ENCODE measurements around the gene PLSCR4.

The PLSCR4 gene

DNA sequence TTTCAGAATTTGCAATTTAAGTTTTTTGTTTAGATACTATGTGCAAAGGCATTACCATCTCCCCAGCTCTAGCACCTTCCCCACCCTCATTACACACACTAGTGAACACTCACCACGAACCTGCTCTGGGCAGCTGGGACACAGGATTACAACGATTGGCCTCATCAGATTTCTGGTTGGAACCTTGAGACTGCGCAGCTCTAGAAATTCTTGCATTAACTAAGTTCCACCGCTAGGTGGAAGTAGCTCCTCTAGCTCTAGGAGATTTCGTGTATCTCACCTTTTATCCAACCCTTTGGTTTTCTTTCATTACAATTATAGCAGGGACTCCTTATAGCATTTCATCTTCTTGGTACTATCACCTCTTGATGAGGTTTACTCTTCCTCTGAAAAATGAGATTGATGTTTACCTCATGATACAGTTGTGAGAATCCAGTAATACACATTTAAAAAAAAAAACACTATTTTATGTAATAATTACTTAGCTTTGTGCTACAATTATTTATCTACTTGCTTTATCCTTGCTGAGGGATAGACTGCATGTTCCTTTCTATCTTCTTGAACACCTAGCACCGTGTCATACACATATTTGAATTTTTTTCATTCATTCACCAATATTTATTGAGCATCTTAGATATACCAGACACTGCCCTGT, 61.3 kb downstream of the PLSCR4 start:
- DNase-seq = no peak

DNA sequence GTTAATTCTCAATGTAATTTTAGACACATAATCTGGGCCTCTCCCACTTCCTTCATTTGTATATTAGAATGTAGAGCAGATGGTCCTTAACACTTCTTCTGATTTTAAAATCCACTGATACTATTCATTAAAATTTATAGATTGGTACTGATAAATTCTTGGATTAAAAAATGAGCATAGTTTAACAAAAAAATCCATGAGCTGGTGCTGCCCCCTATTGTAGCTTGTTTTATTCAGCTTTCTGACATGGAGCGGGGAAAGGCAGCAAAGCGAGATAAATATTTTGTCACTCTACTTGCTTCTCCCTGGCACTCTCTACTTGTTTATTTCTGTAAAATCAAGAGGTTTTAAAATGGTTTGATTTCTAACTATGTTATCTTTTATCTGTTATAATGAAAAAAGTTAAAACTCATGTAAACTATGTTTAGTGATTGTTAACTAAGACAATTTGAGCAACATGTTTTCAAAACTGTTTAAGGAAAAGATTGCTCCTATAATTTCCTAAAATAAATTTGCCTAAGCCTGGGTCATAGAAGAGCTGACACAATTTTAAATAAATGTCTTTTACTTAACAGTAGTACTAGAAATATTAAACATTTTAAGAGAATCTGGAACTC, 63.5 kb downstream of the PLSCR4 start:
- DNase-seq = no peak

DNA sequence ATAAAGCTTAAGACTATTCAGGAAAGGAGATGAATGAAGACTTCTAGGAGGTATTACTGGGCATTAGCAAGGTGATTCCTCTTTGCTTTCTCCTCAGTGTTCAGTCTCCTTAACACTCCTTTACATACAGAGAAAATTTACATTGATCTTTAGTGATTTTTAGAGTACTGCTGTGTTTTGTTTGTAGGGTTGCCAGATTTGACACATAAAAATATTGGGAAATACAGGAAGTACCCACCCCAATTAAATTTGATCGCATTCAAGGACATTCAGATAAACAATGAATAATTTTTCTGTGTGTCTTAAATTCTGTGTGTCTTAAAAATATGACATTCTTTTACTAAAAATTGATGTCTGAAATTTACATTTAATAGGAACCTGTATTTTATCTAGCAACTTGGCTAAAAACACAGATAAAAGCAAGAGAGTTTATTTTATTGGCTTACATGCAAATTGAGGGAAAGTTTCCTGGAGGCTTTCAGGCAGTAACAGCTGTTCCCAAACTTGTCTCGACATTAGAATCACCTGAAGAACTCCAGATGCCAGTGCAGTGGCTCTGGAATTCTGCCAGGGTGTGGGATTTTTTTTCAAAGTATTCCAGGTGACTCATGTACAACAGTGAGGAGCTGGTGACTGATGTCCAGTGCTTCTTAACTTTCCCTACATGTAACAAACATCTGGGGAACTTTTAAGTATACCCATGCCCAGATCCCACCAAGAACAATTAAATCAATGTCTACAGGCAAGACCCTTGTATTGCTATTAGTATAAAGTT, 66.5 kb downstream of the PLSCR4 start:
- no peak for DNase-seq

DNA sequence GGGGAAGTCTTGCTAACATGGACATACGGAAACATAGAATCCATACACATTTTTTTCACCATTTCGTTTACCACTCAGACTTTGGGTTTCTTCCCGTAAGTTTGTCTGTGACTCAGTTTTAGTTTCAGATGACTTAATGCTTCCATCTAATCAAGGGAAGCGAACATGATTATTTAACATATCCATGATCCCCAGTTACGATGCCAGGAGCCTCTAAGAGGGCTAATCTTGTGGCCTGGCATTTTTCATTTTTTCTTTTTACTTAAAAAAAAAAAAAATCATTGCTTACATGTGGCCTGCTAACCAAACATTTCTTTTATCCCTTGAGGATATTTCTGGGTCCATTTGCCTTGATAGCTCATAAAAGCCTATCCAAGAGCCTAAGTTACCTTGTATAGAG, 69.7 kb downstream of the PLSCR4 start:
- no peak for DNase-seq

DNA sequence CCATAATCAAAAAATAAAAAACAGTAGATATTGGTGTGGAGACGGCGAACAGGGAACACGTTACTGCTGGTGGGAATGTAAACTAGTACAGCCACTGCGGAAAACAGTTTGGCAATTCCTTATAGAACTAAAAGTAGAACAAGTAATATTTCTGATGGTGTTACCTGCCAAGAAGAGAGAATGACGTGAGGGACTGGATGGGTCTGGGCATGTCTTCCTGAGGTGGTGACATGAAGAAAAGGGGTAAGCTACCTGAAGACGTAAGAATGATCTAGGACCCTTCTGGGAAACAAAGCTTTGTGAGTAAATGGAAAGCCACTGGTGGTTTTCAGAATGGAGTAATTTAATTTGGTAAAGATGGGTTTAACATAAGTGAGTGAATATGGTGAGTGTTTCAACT, 70.5 kb downstream of the PLSCR4 start:
- DNase-seq = no peak

DNA sequence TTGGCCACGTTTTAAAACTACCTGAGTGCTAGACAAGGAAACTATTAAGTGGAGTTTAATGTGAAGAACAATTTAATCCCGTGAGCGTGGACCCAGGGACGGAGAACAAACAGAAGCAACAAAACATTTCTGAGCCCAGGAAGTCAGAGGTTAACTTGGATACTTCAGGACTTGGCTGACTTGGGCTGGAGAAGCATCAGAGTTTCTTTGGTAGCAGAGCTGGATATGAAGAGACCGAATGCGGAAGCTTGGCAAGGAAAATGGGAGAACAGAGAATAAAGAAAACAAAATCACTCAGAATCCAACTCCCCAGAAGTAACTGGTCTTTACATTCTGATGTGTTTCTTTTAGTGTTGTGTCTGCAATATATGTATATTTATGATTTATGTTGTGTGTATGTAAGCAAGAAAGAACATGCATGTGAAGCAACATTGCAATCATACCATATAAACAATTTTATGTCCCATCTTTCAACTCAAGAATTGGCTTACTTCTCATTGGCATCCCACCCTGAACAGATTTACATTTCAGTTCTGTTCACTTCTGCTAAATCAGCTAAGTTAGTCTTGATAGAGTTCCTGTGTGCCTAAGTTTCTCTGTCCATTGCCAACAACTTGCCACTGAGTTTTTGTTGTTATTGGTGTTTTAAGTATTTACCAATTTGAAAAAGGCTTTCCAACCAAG, 72.8 kb downstream of the PLSCR4 start:
- DNase-seq = no peak

DNA sequence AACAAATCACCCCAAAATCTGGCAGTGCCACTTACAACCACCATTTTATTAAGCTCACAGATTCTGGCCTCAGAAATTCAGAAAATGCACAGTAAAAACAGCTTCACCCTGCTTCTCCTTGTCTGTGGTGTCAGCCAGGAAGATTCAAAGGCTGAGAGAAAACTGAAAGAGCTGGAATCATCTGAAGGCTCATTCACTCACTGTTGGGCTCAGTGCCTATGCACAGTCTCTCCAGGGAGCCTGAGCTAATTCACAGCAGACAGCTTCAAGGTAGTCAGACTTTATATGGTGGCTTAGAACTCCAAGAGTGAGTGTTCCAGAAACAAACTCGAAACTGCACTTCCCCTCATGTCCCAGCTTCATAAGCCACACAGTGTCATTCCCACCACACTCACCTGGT, 73.4 kb downstream of the PLSCR4 start:
- DNase-seq = no peak

DNA sequence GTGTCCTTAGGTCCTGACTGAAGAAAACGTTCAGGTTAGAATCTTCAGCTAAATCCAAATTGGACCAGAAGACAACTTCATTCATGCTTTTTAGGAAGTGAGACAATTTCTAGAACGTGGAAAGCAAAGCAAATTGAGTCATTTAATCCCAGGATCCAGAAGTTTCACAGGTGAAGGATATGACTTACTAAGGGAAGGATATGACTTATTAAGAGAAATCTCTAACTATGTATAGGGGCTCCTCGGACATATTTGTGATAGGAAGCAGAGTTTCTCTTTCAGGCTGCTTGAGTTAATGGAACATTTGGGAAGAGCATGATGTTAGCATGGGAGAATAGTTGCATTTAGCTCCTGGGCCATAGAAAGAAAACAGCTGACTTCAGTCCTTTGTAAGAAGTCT, 73.8 kb downstream of the PLSCR4 start:
- no peak for DNase-seq

DNA sequence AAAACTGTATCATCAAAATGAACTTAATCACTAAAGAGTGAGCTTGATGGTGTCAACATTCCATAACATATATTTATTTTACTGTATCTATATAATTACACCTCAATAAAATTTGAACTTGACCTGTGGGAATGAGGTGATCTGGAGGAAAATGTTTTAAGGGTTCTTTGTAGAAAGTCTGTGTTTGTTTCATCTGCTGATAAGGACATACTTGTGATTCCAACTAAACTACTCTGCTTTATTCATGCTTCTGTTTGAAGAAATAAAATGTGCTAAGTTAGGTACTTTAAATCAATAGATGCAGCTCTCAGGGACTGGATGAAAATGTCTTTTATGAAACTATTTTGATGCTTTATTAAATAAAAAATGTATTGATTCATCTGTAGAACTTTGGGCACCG, 78.3 kb downstream of the PLSCR4 start:
- DNase-seq = no peak

DNA sequence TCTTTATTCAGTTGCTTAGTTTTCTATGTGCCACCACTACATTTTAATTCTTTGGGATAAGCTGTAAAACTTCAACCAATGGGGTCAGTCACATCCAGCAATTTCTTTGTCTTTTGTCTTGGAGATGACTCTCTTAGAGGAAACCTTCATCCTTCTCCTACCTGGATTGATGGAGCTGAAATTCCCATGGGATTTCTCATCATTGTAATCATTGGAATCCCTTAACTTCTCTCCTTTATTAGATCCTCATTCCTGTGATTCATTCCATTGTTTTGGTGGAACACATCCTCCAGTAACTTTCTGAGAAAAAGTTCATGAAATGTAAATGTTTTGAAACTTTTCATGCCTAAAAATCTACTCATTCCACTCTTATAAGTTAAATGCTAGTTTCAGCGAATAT, 80.3 kb downstream of the PLSCR4 start:
- no peak for DNase-seq

DNA sequence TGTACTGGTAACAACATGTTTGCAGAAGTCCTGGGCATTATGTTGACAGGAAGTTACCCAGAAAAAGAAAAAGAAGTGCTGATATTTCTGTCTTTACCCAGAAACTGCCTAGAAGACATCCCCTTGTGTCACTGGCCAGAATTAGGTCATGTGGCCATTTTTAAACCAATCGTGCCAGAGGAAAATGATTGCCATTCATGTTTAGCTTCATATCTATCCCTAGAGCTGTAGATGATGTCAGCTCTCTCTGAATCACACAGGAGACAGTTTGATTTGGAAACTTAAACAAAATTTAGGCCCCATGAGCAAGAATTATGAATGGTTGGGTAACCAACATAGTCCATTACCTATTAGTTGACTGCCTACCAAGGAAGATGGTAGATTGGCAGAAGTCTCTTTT, 81.0 kb downstream of the PLSCR4 start:
- DNase-seq = no peak

DNA sequence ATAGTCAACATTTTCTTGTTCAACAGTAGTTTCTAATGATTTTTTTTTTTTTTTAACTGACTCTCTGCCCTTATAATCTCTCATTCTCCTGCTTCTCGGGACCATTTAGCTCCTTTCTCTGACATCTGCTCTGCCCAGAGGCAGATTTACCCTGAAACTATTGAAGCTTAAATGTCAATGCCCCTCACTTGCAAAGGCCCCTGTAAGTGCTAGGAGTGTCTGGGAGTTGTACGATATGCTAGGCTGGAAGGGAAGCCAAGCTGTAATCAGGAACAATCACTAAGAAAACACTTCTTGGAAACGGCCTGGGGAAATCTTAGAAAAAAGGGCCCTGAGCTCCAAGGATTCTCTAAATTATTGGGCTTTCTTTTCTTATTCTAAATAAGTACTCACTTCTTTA, 84.1 kb downstream of the PLSCR4 start:
- no peak for DNase-seq

DNA sequence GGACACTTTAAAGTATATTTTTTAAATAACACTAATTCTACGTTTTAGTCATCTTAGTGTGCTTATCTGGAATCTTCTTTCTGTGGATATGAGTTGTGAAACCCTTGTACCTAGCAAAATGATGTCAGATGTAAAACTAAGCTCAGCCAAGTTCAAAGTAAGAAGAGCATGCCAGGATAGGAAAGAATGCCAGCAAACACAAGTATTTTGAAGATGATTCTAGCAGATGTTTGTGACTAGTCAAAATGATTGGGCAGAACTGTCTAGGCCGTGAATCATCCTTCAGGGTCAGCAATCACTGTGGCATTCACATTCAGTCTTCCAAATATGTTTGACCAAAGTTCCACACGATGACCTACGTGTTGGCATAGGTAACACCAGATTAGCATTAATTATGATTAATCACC, 84.5 kb downstream of the PLSCR4 start:
- DNase-seq = no peak

DNA sequence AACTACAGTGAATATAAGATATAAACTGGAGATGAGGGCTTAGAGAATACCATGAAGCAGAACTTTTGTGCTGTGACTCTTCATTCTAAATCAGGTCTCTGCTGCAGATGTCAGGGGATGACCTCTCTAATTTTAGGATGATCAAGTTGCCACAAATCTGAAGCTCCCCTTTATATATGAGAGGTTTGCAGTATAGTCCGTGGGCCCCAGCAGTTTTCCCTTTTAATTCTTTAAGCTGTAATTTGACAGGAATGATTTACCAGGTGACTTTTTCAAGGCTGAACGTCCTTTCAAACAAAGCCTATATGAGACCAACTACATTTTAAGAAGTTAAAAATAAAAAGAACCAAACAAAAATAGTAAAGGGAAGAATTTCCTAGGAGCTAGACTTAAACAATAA, 85.0 kb downstream of the PLSCR4 start:
- DNase-seq = no peak

DNA sequence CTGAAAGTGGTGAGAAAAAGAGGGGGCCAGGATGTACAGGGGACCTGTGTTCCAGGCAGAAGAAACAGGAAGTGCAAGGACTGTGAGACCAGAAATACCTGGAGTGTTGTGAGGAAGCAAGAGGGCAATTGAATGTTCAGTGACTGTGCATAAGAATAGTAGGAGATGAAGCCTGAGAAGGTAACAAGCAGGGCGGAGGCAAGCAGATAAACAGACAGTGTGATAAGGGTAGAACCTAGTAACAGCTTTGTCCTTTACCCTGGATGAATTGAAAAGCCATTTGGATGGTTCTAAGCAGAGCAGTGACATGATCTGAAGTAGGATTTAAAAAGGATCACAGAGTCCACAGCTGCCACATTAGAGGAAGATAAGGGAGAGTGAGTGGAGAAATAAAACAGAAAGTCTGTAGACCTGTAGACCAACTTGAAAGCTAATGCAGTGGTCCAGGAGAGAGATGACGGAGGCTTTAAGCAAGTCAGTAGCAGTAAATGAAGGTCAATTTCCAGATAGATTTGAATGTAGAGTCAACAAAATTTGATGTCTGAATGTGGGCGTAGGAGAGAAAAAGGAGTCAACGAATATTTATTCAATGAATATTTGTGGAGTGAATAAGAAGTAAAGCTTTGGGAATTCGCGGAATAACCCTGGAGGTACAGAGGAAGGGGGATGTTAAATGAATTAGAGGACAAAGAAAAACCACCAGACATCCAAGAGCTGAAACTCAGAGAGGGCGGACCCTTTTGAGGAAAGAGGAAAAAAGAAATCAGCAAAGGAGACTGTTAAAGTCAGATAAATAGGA, 85.7 kb downstream of the PLSCR4 start:
- no peak for DNase-seq

DNA sequence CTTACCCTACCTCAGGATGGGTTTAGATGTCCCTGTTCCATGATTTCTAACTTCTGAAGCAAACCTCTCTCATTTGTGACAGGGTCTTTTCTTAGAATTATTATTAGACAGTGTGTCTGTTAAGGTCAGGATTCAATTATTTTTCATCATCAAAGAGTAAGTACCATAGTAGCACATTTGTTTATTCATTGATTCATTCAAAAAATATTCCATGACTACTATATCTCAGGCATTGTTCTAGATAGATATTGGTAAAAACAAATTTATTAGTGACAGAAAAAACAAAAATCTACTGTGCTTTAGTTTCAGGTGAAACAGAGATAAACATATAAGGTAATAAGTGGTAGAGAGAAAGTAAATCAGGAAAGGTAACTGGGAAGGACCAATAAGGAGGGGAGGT, 86.4 kb downstream of the PLSCR4 start:
- no peak for DNase-seq

DNA sequence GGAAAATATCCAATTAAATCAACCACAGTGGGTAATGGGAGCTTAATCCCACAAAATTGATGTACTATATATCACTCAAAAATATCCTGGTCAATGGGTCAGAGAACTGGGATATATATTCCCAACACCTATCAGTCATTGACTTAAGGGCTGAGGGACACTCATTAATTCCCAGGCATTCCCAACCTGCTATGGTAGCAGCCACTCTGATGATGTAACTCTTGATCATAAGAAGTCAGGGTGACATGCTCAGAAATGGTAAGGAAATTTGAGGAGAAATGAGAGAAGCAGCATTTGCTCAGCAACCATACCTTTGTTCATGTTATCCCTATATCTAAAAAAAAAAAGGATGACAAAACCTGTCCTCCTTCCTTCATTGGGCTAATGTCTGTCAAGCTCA, 86.8 kb downstream of the PLSCR4 start:
- no peak for DNase-seq

DNA sequence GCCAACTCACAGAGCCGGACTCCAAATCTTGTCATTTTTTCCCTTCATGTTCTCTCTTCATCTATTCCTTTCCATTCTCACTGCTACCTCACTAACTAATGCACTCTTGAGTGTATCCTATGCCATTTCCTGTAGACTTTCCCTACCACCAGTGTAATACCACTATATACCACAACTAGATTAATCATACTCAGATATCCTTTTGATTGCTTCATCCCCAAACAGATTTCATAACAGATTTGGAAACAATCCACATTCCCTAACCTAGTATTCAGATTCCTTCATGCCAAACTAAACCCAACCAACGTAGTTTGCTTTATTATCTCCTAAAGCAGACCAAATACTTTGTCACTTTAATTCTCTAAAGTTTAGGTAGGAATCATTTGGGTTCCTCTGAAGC, 87.3 kb downstream of the PLSCR4 start:
- DNase-seq = no peak

DNA sequence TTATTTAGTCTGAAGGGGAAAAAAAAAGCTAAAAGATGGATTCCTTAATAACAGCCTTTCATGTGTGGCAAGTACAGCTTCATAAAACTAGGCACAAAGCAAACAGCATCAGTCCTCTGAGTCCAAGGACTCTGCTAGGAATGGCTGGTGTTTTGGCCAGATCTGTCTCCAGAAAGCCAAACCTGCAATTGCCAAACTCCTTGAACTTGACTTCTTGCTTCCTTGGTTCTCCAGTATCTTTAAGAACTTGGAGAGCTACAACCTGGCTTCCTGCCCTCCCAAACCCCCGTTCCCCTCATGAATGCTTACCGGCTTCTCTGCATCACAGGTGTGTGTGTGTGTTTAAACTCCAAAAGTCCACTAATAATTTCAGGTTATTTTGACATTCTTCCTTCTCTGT, 88.3 kb downstream of the PLSCR4 start:
- DNase-seq = no peak

DNA sequence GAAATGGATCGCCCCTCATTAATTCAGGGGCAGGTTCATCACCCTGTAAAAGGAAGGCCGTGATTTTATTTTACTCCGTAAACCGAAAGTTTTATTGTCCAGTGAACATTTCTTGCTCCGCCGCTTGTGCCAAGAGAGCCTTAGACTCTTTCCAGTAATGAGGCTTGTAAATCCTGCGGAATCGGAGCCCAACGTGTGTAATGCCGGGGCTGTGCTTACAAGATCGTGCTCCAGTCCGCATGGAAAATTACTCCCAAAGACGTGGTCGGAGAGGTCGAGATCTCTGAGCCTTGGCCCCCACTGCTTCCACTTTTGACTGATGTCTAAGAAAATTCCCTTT, 89.3 kb downstream of the PLSCR4 start:
- no peak for DNase-seq

DNA sequence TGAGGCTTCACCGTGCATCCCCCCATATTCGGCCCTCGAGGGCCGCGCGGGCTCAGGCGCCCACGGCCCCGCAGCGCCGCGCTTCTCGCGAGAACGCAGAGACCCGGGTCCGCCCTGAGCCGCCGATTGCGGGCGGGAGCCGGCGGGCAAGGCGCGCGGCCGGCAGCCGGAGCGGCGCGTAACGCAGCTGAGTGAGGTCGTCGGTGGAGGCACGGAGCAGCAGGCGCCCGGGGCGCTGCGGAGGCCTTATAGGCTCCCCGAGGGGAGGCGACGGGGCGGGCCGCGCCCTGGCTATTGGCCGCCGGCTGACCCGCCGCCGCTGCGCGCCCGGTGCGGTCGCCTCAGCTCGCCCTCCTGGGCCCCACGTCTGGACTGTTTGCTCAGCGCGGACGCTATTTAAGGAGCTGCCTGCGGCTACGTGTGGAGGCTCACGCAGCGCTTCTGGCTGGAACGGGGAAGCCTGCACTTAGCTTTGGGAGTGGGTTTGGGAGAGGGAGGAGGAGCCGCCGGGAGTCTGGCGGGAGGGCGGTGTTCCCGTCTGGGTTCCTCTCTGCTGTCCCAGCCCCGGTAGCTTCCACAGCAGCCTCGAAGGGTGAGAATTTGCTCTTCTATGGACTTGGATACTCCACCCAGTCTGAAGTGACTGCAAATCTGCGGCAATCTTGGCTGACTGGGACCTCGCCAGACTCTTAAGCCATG, 89.8 kb downstream of the PLSCR4 start, which contains the start of gene PLOD2:
Gene PLOD2 (minus strand): TSS at position 221 of the 699 bp plus-strand sequence. CDS start 195 bp downstream, at position 26.
- DNase-seq = no peak

DNA sequence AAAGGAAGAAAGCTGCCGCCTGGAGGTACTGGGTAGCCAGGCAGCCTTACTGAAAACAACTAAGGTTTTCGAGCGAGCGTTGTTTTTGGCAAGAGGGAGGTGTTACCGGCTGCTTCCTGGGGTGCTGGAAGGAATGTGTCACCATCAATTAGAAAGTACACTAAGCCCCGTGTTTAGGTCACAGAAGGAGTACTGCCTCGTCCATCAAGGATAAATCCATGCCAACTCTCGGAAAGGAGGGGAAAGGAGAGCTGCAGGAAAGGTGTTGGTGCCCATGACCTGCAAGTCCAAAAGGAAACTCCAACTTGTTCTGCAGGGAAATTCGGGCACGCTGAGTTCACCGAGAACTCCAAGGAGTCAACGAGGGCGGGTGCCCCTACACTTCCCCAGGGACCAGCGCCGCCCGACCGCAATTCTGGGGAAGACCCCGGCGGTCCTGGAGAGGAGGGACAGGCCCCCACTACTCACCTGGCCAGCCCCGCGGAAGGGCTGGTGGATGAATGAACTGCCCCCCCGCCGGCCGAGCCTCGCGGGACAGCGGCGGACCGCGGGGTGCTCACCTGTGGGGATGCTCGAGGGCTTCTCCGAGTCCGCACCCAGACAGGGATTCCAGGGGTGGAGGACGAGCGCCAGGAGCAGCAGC, 90.5 kb downstream of the PLSCR4 start:
- no peak for DNase-seq

All from SIG-M5 (cell line).